MV-4-11 (cell line): Measurements from ENCODE around the gene HRNR.

Experiments used
- DNase-seq: peaks from one replicate; lab custom pipeline; 2025; lab: John Stamatoyannopoulos, UW

Gene HRNR

GRCh38 chr1:152188673-152189591 is 35.1 kb downstream of the HRNR start:
- peak; percentile 63 for DNase-seq

GRCh38 chr1:152186556-152187285 is 37.3 kb downstream of the HRNR start:
- no peak for DNase-seq

GRCh38 chr1:152185544-152186391 is 38.2 kb downstream of the HRNR start:
- peak; percentile 65 for DNase-seq

GRCh38 chr1:152182944-152183361 is 41.0 kb downstream of the HRNR start:
- peak; percentile 16 for DNase-seq

GRCh38 chr1:152182431-152182830 is 41.6 kb downstream of the HRNR start:
- DNase-seq, result peak; percentile 16

- no peak for DNase-seq
Observed at GRCh38 chr1:152179566-152179965, 44.4 kb downstream of the HRNR start.

GRCh38 chr1:152170287-152170905 is 53.6 kb downstream of the HRNR start:
- peak; percentile 56 for DNase-seq

GRCh38 chr1:152169366-152170025 is 54.5 kb downstream of the HRNR start:
- DNase-seq, result peak; percentile 75

GRCh38 chr1:152168535-152168868 is 55.5 kb downstream of the HRNR start:
- DNase-seq, result no peak

GRCh38 chr1:152167835-152168534 is 56.0 kb downstream of the HRNR start:
- DNase-seq, result peak; percentile 66

GRCh38 chr1:152166966-152167365 is 57.0 kb downstream of the HRNR start:
- DNase-seq, result no peak

- DNase-seq, result peak; percentile 79
Observed at GRCh38 chr1:152165286-152166077, 58.5 kb downstream of the HRNR start.

GRCh38 chr1:152164517-152165136 is 59.4 kb downstream of the HRNR start:
- peak; percentile 64 for DNase-seq

- DNase-seq, result peak; percentile 62
Observed at GRCh38 chr1:152162792-152163463, 61.1 kb downstream of the HRNR start.
